HuH-7.5 (cell line): ENCODE data around the gene STAT5A.
"Not testable (repeated sequence)": the region's sequence is repeated elsewhere in the genome, so short reads cannot be mapped to it uniquely, and the experiment has no call there.

Experiments
- DNase-seq: peaks from one replicate; pipeline ENCODE4 v3.0.0; 2011; ENCODE audit warnings: low spot score

The STAT5A gene

GRCh38 chr17:42285346-42286050 is 2.8 kb upstream of the STAT5A start:
- no peak for DNase-seq

GRCh38 chr17:42286411-42287221 is 1.7 kb upstream of the STAT5A start:
- no peak for DNase-seq

- DNase-seq = no peak
Observed at GRCh38 chr17:42287305-42287976, 857 bp upstream of the STAT5A start.

GRCh38 chr17:42288803-42289610 is 709 bp downstream of the STAT5A start:
- no peak for DNase-seq

- DNase-seq = no peak
Observed at GRCh38 chr17:42289611-42290181, 1.4 kb downstream of the STAT5A start.

- DNase-seq = no peak
Observed at GRCh38 chr17:42290577-42290976, 2.3 kb downstream of the STAT5A start.

- no peak for DNase-seq
Observed at GRCh38 chr17:42291129-42291528, 2.8 kb downstream of the STAT5A start.

GRCh38 chr17:42294469-42295398 is 6.4 kb downstream of the STAT5A start:
- DNase-seq = no peak

- no peak for DNase-seq
Observed at GRCh38 chr17:42296012-42296411, 7.7 kb downstream of the STAT5A start.

- not testable (repeated sequence) for DNase-seq
Observed at GRCh38 chr17:42297775-42298174, 9.5 kb downstream of the STAT5A start.

GRCh38 chr17:42299361-42299760 is 11.1 kb downstream of the STAT5A start:
- not testable (repeated sequence) for DNase-seq

GRCh38 chr17:42299913-42300312 is 11.6 kb downstream of the STAT5A start:
- not testable (repeated sequence) for DNase-seq

- DNase-seq = no peak
Observed at GRCh38 chr17:42301022-42301421, 12.7 kb downstream of the STAT5A start.

GRCh38 chr17:42303694-42304093 is 15.4 kb downstream of the STAT5A start:
- no peak for DNase-seq

- DNase-seq = no peak
Observed at GRCh38 chr17:42304187-42305030, 16.1 kb downstream of the STAT5A start.

GRCh38 chr17:42305031-42305330 is 16.7 kb downstream of the STAT5A start:
- DNase-seq = not testable (repeated sequence)

GRCh38 chr17:42305543-42306384 is 17.5 kb downstream of the STAT5A start:
- no peak for DNase-seq

GRCh38 chr17:42306385-42306667 is 18.0 kb downstream of the STAT5A start:
- DNase-seq = no peak

- no peak for DNase-seq
Observed at GRCh38 chr17:42307362-42307927, 19.1 kb downstream of the STAT5A start.
